HepG2 (cell line): ENCODE data around the gene NDE1.

Experiments
- IKZF5 ChIP-seq: IDR thresholded peaks from 2 replicates; pipeline ENCODE4 v1.6.1; 2018; ENCODE audit warnings: missing genetic modification reagents, mild to moderate bottlenecking, missing compliant biosample characterization
- ZNF292 ChIP-seq: sonication (generic); formaldehyde crosslinking; IDR thresholded peaks from 2 replicates; pipeline ENCODE4 v1.8.1; 2022; ENCODE audit warnings: mild to moderate bottlenecking, low read depth, missing genetic modification reagents, borderline replicate concordance
- TF ChIP-seq, protein P1 (sequence below): fragments of 450-650 bp; IDR thresholded peaks from 2 replicates; pipeline ENCODE4 v1.6.1; 2016

DNA sequence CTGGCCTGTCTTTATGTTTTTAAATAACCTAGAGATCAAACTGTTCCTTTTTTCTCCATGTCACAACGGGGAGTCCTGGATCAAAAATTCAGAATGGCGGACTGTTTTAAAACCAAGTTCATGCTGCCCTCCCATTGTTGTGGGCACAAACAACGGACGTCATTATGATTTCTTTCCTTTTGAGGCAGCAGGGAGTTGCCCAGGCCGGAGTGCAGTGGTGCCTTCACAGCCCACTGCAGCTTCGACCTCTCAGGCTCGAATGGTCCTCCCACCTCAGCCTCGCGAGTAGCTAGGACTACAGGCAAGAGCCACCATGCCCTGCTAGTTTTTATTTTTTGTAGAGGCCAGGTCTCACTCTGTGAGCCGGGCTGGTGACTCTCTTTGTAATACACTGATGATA is 26.5 kb downstream of the NDE1 start:
- no peak for TF ChIP-seq IKZF5 (CRISPR knock-in tag)
- no peak for TF ChIP-seq ZNF292
- TF ChIP-seq, protein P1, sequence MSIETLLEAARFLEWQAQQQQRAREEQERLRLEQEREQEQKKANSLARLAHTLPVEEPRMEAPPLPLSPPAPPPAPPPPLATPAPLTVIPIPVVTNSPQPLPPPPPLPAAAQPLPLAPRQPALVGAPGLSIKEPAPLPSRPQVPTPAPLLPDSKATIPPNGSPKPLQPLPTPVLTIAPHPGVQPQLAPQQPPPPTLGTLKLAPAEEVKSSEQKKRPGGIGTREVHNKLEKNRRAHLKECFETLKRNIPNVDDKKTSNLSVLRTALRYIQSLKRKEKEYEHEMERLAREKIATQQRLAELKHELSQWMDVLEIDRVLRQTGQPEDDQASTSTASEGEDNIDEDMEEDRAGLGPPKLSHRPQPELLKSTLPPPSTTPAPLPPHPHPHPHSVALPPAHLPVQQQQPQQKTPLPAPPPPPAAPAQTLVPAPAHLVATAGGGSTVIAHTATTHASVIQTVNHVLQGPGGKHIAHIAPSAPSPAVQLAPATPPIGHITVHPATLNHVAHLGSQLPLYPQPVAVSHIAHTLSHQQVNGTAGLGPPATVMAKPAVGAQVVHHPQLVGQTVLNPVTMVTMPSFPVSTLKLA: no peak
